ENCODE data around the gene CBL.

The CBL gene

GRCh38 chr11:119266517-119267255, 60.5 kb downstream of the CBL start:
- no peak for DNase-seq (ENCODE audit: low read depth in 2 of 2)

GRCh38 chr11:119267645-119268044, 61.5 kb downstream of the CBL start:
- DNase-seq (ENCODE audit: low read depth in 2 of 2): no peak

DNA sequence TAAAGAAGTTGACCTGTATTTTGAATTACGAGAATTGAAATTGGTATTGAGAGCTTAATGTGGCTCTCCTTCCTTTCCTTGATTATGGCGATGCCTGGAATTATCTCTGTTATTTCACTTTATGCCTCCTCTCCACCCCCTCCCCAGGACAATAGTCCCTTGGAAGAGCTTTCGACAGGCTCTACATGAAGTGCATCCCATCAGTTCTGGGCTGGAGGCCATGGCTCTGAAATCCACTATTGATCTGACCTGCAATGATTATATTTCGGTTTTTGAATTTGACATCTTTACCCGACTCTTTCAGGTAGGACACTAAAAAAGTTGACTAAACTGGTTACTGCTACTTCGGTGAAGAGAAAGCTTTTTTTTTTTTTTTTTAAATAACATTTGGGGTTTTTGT, 67.6 kb downstream of the CBL start:
- DNase-seq (ENCODE audit: low read depth in 2 of 2): no peak

- DNase-seq (ENCODE audit: low read depth in 2 of 2): no peak
Measured at GRCh38 chr11:119277660-119278059, 71.5 kb downstream of the CBL start.

DNA sequence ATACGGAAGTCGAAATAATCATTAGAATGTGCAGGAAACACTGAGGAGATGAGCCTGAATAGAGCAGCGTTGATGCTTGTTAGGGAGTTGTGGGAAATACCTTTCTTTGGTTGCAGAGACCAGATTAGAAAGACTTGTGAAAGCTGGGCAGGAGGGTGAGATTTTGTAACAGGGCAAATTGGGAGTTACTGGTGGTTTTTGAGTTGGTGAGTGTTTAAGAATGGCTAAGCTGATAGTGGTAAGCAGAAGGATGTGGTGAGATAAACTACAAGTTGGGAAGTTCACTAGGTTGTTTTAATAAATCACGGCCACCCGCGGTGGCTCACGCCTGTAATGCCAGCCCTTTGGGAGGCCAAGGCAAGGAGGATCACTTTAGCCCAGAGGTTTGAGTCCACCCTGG, 76.4 kb downstream of the CBL start:
- no peak for DNase-seq (ENCODE audit: low read depth in 2 of 2)

DNA sequence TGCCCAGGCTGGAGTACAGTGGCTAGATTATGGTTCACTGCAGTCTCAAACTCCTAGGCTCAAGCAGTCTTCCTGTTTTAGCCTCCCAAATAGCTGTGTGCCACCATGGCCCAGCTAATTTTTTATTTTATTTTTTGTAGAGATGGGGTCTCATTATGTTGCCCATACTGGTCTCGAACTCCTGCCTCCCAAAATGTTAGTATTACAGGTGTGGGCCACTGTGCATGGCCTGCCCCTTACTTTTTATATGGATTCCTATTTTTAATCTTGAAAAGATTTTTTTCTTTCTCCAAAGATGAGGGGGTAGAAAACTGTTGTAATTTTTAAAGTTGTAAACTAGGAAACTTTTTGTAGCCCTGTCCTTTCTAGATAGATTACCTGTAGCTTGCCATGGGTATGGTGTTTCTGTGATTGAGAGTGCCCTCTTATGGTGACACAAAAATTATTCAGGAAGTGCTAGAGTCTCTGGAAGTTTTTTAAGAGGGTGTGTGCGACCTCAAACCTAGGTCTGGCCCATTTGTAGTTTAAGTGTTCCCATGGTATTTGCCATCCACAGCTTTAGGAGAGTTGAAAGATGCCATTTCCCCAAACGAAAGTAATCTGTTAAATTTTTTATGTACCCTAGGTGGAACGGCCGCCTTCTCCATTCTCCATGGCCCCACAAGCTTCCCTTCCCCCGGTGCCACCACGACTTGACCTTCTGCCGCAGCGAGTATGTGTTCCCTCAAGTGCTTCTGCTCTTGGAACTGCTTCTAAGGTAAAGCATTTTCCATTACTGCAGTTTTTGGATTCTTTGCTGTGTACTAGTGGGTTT, 78.4 kb downstream of the CBL start:
- no peak for DNase-seq (ENCODE audit: low read depth in 2 of 2)

DNA sequence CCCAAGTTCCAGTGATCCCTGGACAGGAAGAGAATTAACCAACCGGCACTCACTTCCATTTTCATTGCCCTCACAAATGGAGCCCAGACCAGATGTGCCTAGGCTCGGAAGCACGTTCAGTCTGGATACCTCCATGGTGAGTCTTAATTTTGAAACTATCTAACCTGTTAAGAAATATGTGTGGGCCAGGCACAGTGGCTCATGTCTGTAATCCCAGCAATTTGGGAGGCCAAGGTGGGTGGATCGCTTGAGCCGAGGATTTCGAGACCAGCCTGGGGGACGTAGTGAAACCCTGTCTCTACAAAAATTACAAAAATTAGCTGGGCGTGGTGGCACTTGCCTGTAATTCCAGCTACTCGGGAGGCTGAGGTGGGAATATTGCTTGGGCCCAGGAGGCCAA, 79.3 kb downstream of the CBL start:
- no peak for DNase-seq (ENCODE audit: low read depth in 2 of 2)

DNA sequence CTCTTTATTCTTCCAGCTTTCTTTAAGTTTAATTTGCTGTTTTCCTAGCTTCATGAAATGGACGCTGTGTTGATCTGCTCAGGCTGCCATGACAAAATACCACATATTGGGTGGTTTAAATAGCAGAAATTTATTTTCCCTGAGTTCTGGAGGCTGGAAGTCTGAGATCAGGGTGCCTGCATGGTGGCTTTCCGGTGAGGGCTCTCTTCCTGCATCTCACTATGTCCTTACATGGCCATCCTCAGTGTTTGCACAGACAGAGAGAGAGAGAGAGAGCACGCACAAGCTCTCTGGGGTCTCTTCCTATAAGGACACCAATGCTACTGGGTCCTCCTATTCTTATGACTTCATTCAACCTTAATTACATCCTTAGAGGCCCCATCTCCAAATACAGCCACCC, 82.1 kb downstream of the CBL start:
- DNase-seq (ENCODE audit: low read depth in 2 of 2): no peak

DNA sequence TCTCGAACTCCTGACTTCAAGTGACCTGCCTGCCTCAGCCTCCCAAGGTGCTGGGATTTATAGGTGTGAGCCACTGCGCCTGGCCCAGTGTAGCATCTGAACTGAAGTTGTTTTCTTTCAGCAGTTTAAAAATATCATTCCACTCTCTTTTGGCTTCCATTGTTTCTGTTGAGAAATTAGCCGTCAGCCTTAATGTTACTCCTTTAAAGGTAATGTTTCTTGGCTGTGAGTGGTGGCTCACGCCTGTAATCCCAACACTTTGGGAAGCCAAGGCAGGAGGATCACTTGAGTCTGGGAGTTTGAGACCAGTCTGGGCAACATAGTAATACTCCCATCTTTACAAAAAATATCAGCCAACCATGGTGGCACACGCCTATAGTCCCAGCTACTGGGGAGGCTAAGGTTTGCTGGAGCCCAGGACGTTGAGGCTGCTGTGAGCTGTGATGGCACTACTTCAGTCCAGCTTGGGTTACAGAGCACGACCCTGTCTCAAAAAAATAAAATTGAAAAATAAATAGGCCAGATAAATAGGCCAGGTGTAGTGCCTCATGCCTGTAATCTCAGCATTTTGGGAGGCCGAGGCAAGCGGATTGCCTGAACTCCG, 84.9 kb downstream of the CBL start:
- DNase-seq (ENCODE audit: low read depth in 2 of 2): no peak

- no peak for DNase-seq (ENCODE audit: low read depth in 2 of 2)
Measured at GRCh38 chr11:119293461-119293860, 87.3 kb downstream of the CBL start.

DNA sequence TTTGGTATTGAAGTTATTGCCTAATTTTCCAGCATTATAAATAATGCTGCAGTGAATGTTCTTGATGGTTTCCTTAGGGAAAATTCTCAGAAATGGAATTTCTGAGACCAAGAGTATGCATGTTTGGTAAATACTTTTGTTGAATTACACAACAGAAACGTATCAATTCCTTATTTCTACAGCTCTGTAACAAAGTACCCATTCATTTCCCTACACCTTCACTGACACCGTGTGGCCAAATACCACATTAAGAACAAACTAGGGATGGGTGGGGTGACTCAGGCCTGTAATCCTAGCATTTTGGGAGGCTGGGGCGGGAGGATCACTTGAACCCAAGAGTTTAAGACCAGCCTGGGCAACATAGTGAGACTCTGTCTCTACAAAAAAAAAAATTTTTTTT, 89.0 kb downstream of the CBL start:
- no peak for DNase-seq (ENCODE audit: low read depth in 2 of 2)

GRCh38 chr11:119297938-119298337, 91.8 kb downstream of the CBL start:
- no peak for DNase-seq (ENCODE audit: low read depth in 2 of 2)

GRCh38 chr11:119298726-119299125, 92.6 kb downstream of the CBL start:
- DNase-seq (ENCODE audit: low read depth in 2 of 2): no peak

- no peak for DNase-seq (ENCODE audit: low read depth in 2 of 2)
Measured at GRCh38 chr11:119299416-119299815, 93.3 kb downstream of the CBL start.

- DNase-seq (ENCODE audit: low read depth in 2 of 2): no peak
Measured at GRCh38 chr11:119300198-119300964, 94.2 kb downstream of the CBL start.

DNA sequence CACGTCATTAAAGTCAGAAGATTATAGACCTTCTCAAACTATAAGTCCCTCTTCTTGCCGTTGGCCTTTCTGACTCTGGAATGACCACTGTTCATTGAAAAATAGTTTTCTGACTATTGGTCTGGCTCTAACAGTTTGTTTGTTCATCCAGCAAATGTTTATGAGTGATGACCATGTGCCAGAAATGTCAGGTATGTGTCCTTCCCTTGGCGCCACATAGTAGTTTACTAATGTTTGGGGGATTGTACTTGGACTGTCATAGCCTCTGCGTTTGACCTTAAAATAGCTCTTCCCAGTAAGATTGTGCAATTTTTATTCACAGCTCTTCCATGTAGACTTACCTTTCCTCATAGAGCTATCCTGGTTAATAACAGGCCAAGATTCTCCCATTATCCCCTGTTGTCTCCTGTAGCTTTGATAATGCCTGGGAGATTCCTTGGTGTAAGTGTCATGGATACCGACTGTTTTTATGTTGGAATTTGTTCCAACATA, 97.1 kb downstream of the CBL start:
- DNase-seq (ENCODE audit: low read depth in 2 of 2): no peak

- no peak for DNase-seq (ENCODE audit: low read depth in 2 of 2)
Measured at GRCh38 chr11:119305556-119306372, 99.6 kb downstream of the CBL start.

GRCh38 chr11:119306373-119306890, 100.3 kb downstream of the CBL start:
- DNase-seq (ENCODE audit: low read depth in 2 of 2): no peak

GRCh38 chr11:119307219-119307618, 101.1 kb downstream of the CBL start:
- DNase-seq (ENCODE audit: low read depth in 2 of 2): no peak

- no peak for DNase-seq (ENCODE audit: low read depth in 2 of 2)
Measured at GRCh38 chr11:119307974-119308373, 101.8 kb downstream of the CBL start.

DNA sequence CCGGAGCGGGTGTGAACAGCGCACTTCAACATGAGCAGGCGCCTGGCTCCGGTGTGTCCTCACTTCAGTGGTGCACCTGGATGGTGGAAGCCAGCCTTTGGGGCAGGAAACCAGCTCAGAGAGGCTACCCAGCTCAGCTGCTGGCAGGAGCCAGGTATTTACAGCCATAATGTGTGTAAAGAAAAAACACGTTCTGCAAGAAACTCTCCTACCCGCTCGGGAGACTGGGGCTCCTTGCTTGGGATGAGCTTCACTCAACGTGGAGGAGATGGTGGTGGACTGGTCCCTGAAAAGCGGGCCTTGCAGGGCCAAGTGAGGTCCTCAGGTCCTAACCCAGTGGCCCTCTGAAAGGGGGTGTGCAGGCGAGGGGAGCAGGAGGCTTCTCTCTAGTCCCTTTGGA, 103.3 kb downstream of the CBL start:
- no peak for DNase-seq (ENCODE audit: low read depth in 2 of 2)

All from stimulated activated CD8-positive, alpha-beta memory T cell treated with anti-CD3 and anti-CD28 coated beads, Interleukin-7, amount 100 ng/mL, for 4 hours (primary cell).